H1 (cell line): ENCODE results near the gene PUSL1. TPM values are rescaled to one million over a fixed set of nuclear protein-coding genes. Genes with fewer than 3 reads are reported as not detected.

Experiments used
- CTCF ChIA-PET: fragments of 300-600 bp; sonication (Branson Sonifier 250); formaldehyde crosslinking; loops from one replicate; lab custom pipeline; 2021; ENCODE audit not compliant: partially characterized antibody; lab: Charles Lee
- POLR2A ChIA-PET: fragments of 300-600 bp; sonication (Branson Sonifier 250); formaldehyde crosslinking; loops from one replicate; lab custom pipeline; 2021; ENCODE audit warnings: inconsistent platforms; ENCODE audit not compliant: partially characterized antibody; lab: Charles Lee
- DNase-seq, 2 experiments: peaks; one replicate each; pipeline versions ENCODE4 v3.0.0 to v3.0.0-alpha.2; 2010 to 2022; ENCODE audit warnings: low spot score in 2 of 2, low read depth in 1 of 2, mixed read lengths in 1 of 2
- FAIRE-seq: peaks from 2 replicates; lab custom pipeline; 2011; peaks lifted over from hg19 to GRCh38; lab: Jason Lieb, UNC
- H2AFZ ChIP-seq: 2 replicates; pipeline ENCODE4 v1.8.1; 2012; ENCODE audit warnings: low read length, inconsistent platforms
- H2AK5ac ChIP-seq: 2 replicates; pipeline ENCODE4 v1.6.1; 2013; ENCODE audit warnings: low read depth, low read length
- H2BK120ac ChIP-seq: replicated peaks from 2 replicates; pipeline ENCODE3; 2013; ENCODE audit warnings: low read depth, low read length, inconsistent platforms
- H2BK12ac ChIP-seq: 2 replicates; pipeline ENCODE4 v1.6.1; 2013; ENCODE audit warnings: low read depth, low read length
- H2BK15ac ChIP-seq: 2 replicates; pipeline ENCODE4 v1.6.1; 2013; ENCODE audit warnings: low read length
- H2BK20ac ChIP-seq: 2 replicates; pipeline ENCODE4 v1.6.1; 2013; ENCODE audit warnings: low read length
- H2BK5ac ChIP-seq: 2 replicates; pipeline ENCODE4 v1.6.1; 2013; ENCODE audit warnings: low read depth, low read length
- H3K14ac ChIP-seq: 2 replicates; pipeline ENCODE4 v1.6.1; 2013; ENCODE audit warnings: inconsistent platforms; ENCODE audit not compliant: insufficient read length
- H3K18ac ChIP-seq: 2 replicates; pipeline ENCODE4 v1.6.1; 2013; ENCODE audit warnings: low read length; ENCODE audit errors: extremely low read depth
- H3K23ac ChIP-seq: 2 replicates; pipeline ENCODE4 v1.6.1; 2013; ENCODE audit warnings: inconsistent platforms; ENCODE audit not compliant: insufficient read length
- H3K23me2 ChIP-seq: 2 replicates; pipeline ENCODE4 v1.6.1; 2013; ENCODE audit warnings: low read depth, low read length
- H3K27ac ChIP-seq: 2 replicates; pipeline ENCODE4 v1.6.1; 2011; ENCODE audit warnings: low read depth, low read length, inconsistent platforms
- H3K27me3 ChIP-seq, 4 experiments: replicated peaks in 1 of 4; 1 replicate in 1 of 4; 2 replicates in 3 of 4; pipeline versions ENCODE4 v1.6.1 to v1.8.1; 2011 to 2013; ENCODE audit warnings: low read length in 3 of 4, mild to moderate bottlenecking in 3 of 4, inconsistent platforms in 2 of 4, mixed read lengths in 2 of 4, moderate library complexity in 1 of 4; ENCODE audit not compliant: control insufficient read depth in 3 of 4, insufficient read depth in 3 of 4; ENCODE audit errors: extremely low read depth in 1 of 4
- H3K36me3 ChIP-seq, 4 experiments: 2 replicates each; pipeline versions ENCODE4 v1.6.1 to v1.8.1; 2011 to 2013; ENCODE audit warnings: mild to moderate bottlenecking in 4 of 4, low read length in 3 of 4, moderate library complexity in 2 of 4, control low read depth in 1 of 4, inconsistent platforms in 1 of 4; ENCODE audit not compliant: insufficient read depth in 4 of 4, control insufficient read depth in 2 of 4
- H3K4ac ChIP-seq: replicated peaks from 2 replicates; pipeline ENCODE3; 2013; ENCODE audit warnings: low read length, low read depth, mixed read lengths, inconsistent platforms; ENCODE audit not compliant: insufficient read length
- H3K4me1 ChIP-seq, 4 experiments: replicated peaks in 1 of 4; 1 replicate in 1 of 4; 2 replicates in 3 of 4; pipeline versions ENCODE4 v1.6.1 to v1.8.1; 2011 to 2013; ENCODE audit warnings: low read length in 3 of 4, inconsistent platforms in 2 of 4, mixed read lengths in 1 of 4; ENCODE audit not compliant: insufficient read depth in 4 of 4, control insufficient read depth in 3 of 4
- H3K4me2 ChIP-seq, 2 experiments: 2 replicates each; pipeline versions ENCODE4 v1.6.1 to v1.8.1; 2011 to 2013; ENCODE audit warnings: low read depth in 2 of 2, low read length in 2 of 2, control low read depth in 1 of 2, inconsistent platforms in 1 of 2, mild to moderate bottlenecking in 1 of 2; ENCODE audit not compliant: insufficient read depth in 1 of 2
- H3K4me3 ChIP-seq, 4 experiments: fragments of 200-600, 300-600 bp in 1 of 4; sonication (generic), shearing (Covaris generic), sonication (Bioruptor Twin) in 1 of 4; 2 replicates each; pipeline versions ENCODE4 v1.5.1 to v1.8.1; 2011 to 2016; ENCODE audit warnings: low read length in 4 of 4, low read depth in 3 of 4, control low read depth in 2 of 4, inconsistent platforms in 2 of 4, mild to moderate bottlenecking in 2 of 4, mixed read lengths in 1 of 4, moderate library complexity in 1 of 4; ENCODE audit not compliant: insufficient read depth in 2 of 4; ENCODE audit errors: extremely low read depth in 1 of 4
- H3K56ac ChIP-seq: replicated peaks from 2 replicates; pipeline ENCODE3; 2013; ENCODE audit warnings: low read depth, mild to moderate bottlenecking, mixed read lengths, low read length, inconsistent platforms; ENCODE audit not compliant: insufficient read length
- H3K79me1 ChIP-seq: 2 replicates; pipeline ENCODE4 v1.6.1; 2013; ENCODE audit warnings: low read depth, low read length, control low read depth
- H3K79me2 ChIP-seq, 2 experiments: 2 replicates each; pipeline versions ENCODE4 v1.6.1 to v1.8.1; 2012 to 2013; ENCODE audit warnings: low read length in 2 of 2, mild to moderate bottlenecking in 2 of 2, inconsistent platforms in 1 of 2; ENCODE audit not compliant: insufficient read depth in 2 of 2, control insufficient read depth in 1 of 2
- H3K9ac ChIP-seq, 4 experiments: replicated peaks in 1 of 4; 1 replicate in 1 of 4; 2 replicates in 3 of 4; pipeline versions ENCODE4 v1.6.1 to v1.8.1; 2011 to 2013; ENCODE audit warnings: low read depth in 3 of 4, low read length in 3 of 4, control low read depth in 2 of 4, mild to moderate bottlenecking in 2 of 4, moderate library complexity in 2 of 4, inconsistent platforms in 1 of 4; ENCODE audit errors: extremely low read depth in 1 of 4
- H3K9me3 ChIP-seq, 2 experiments: 2 replicates each; pipeline versions ENCODE4 v1.6.1 to v1.8.1; 2012 to 2013; ENCODE audit warnings: mild to moderate bottlenecking in 2 of 2, moderate library complexity in 2 of 2, control low read depth in 1 of 2, inconsistent platforms in 1 of 2, low read depth in 1 of 2, low read length in 1 of 2, mixed read lengths in 1 of 2; ENCODE audit not compliant: insufficient read depth in 2 of 2
- H4K20me1 ChIP-seq, 2 experiments: replicated peaks in 1 of 2; 2 replicates each; pipeline versions ENCODE3 to v1.8.1; 2011 to 2013; ENCODE audit warnings: inconsistent platforms in 2 of 2, low read length in 2 of 2, mild to moderate bottlenecking in 1 of 2; ENCODE audit not compliant: insufficient read depth in 2 of 2, control insufficient read depth in 1 of 2
- H4K5ac ChIP-seq: 2 replicates; pipeline ENCODE4 v1.6.1; 2013; ENCODE audit warnings: low read length, low read depth, mixed read lengths, inconsistent platforms; ENCODE audit not compliant: insufficient read length
- H4K8ac ChIP-seq: 2 replicates; pipeline ENCODE4 v1.8.0; 2013; ENCODE audit warnings: mild to moderate bottlenecking, moderate library complexity, low read length, inconsistent platforms; ENCODE audit not compliant: insufficient read depth; ENCODE audit errors: extremely low read depth
- H4K91ac ChIP-seq: replicated peaks from 2 replicates; pipeline ENCODE3; 2013; ENCODE audit warnings: low read length, mixed read lengths, inconsistent platforms; ENCODE audit not compliant: insufficient read length
- BRCA1 ChIP-seq: IDR thresholded peaks from 2 replicates; pipeline ENCODE4 v1.6.1; 2012; ENCODE audit warnings: low read depth, low read length, improper control_type of control experiment
- CTBP2 ChIP-seq: IDR thresholded peaks from 2 replicates; pipeline ENCODE4 v1.7.0; 2011; ENCODE audit warnings: borderline replicate concordance, mild to moderate bottlenecking, moderate library complexity, mixed read lengths, low read length; ENCODE audit not compliant: insufficient read depth, insufficient read length
- WGBS, 2 experiments: shearing (Covaris generic) in 1 of 2; methylation state at CpG; one replicate each; pipeline versions ENCODE4 v1.1.6 to v1.1.7; 2013 to 2015; ENCODE audit warnings: low lambda C conversion rate in 2 of 2, mixed read lengths in 2 of 2, inconsistent platforms in 1 of 2, low coverage in 1 of 2, missing lambda C conversion rate in 1 of 2; ENCODE audit not compliant: insufficient replicate concordance in 2 of 2, insufficient coverage in 1 of 2, insufficient read length in 1 of 2; ENCODE audit errors: extremely low coverage in 1 of 2, missing lambda C conversion rate in 1 of 2; 5-methylcytosine and 5-hydroxymethylcytosine counted together
- polyA plus RNA-seq, 7 experiments: library from polyadenylated mRNA; depleted of rRNA in 3 of 7; stranded (reverse) in 5 of 7; unstranded in 2 of 7; fragments of >200 nt in 5 of 7; fragments of 200-250 nt in 2 of 7; gene quantifications; 1 replicate in 5 of 7; 2 replicates in 1 of 7; 4 replicates in 1 of 7; pipeline versions ENCODE4 v1.2.1 to v1.2.3, GENCODE V29; 2011 to 2013; ENCODE audit warnings: missing spikeins in 2 of 7, mixed read lengths in 2 of 7
- total RNA-seq: library from RNA; stranded (reverse); fragmentation: NEBNext Ultra II Directional; extraction: Animal tissue kit (Norgen Biotek cat#: 25700); gene quantifications from 2 replicates; pipeline ENCODE4 v1.2.1, GENCODE V29; 2021

The PUSL1 gene
- total and polyA plus RNA-seq, 2 of the 8 experiments (the other 6 are each of a cell fraction or from before 2014, with no cell fraction given), result 38.8 to 87.4 TPM

GRCh38 chr1:1335283-1335682, 26.9 kb downstream of the PUSL1 start:
- H3K27me3 ChIP-seq, result no peaks in the 10 kb centered on the region
- no peak overlapping the region for H3K4me2 ChIP-seq
- H3K27ac ChIP-seq, result no peak overlapping the region
- H3K18ac ChIP-seq, result no peak overlapping the region
- H3K36me3 ChIP-seq, result peaks cover 0 to 27% (median 6%) of the 10 kb centered on the region in 4 experiments; a peak in 6 of 8 replicates
- no peak overlapping the region for H2BK120ac ChIP-seq
- no peak overlapping the region for H2BK20ac ChIP-seq
- no peak overlapping the region for H3K4me3 ChIP-seq
- DNase-seq (no peak), FAIRE-seq (no peak)
- H4K5ac ChIP-seq, result no peak overlapping the region
- H3K79me2 ChIP-seq, result no peaks in the 10 kb centered on the region
- H3K9me3 ChIP-seq, result no peaks in the 10 kb centered on the region
- H4K8ac ChIP-seq, result no peak overlapping the region
- H3K23ac ChIP-seq, result no peak overlapping the region
- H2AFZ ChIP-seq, result no peak overlapping the region
- ChIA-PET CTCF (interaction anchor here (0.6 to 3.2 kb wide), 6 partner anchors 9 to 927 kb away, joined by 3 to 13 read pairs (median 4); no protein-coding TSS in a partner anchor), POLR2A (interaction anchor here (0.8 to 9.0 kb wide), 16 partner anchors 9 to 99 kb away, joined by 3 to 134 read pairs (median 6); partner anchors contain the start of genes AURKAIP1, CCNL2 and DVL1)
- 94% methylated on average over 16 of the region's 16 CpGs; no CpG with 5 or more reads in 1 of the 2 experiments for WGBS, 2 experiments
- no peak overlapping the region for H2AK5ac ChIP-seq
- H3K14ac ChIP-seq, result no peak overlapping the region
- H2BK12ac ChIP-seq, result no peak overlapping the region
- no peak overlapping the region for H2BK15ac ChIP-seq
- H3K23me2 ChIP-seq, result no peaks in the 10 kb centered on the region
- H3K4me1 ChIP-seq, result no peaks in the 10 kb centered on the region; a peak in 2 of 7 replicates
- H4K91ac ChIP-seq, result no peak overlapping the region
- no peak overlapping the region for H3K56ac ChIP-seq
- H3K4ac ChIP-seq, result no peak overlapping the region
- H3K79me1 ChIP-seq, result peaks cover 2% of the 10 kb centered on the region; the same call in 1 of the 2 replicates
- H3K9ac ChIP-seq, result no peak overlapping the region
- H2BK5ac ChIP-seq, result no peak overlapping the region
- peaks cover 10 to 25% of the 10 kb centered on the region in 2 experiments for H4K20me1 ChIP-seq
- TF ChIP-seq BRCA1 (no peak), CTBP2 (no peak)
